GM06990 (cell line): ENCODE results near the gene ABCA7.

Experiments used
- DNase-seq: peaks from one replicate; pipeline ENCODE4 v3.0.0-alpha.2; 2011; ENCODE audit not compliant: insufficient read length; ENCODE audit errors: extremely low read depth
- H3K27me3 ChIP-seq: replicated peaks from 2 replicates; pipeline ENCODE4 v1.6.0; 2011; ENCODE audit warnings: low read length; ENCODE audit not compliant: control insufficient read depth, insufficient read depth
- H3K36me3 ChIP-seq: 2 replicates; pipeline ENCODE4 v1.5.1; 2011; ENCODE audit warnings: low read length; ENCODE audit not compliant: control insufficient read depth, insufficient read depth
- H3K4me3 ChIP-seq: replicated peaks from 2 replicates; pipeline ENCODE4 v1.5.1; 2011; ENCODE audit warnings: low read depth, mild to moderate bottlenecking, control low read depth, low read length
- CTCF ChIP-seq: IDR thresholded peaks from 2 replicates; pipeline ENCODE4 v1.5.1; 2011; ENCODE audit warnings: low read length, control low read depth, mild to moderate bottlenecking, inconsistent platforms; ENCODE audit not compliant: insufficient read depth, poor library complexity, severe bottlenecking

Gene ABCA7

GRCh38 chr19:1027650-1028061, 12.3 kb upstream of the ABCA7 start:
- H3K4me3 ChIP-seq, result peak overlapping the region; percentile 97
- no peak for DNase-seq
- no peaks in the 10 kb centered on the region for H3K27me3 ChIP-seq
- no peak for TF ChIP-seq CTCF
- H3K36me3 ChIP-seq, result peaks cover 9% of the 10 kb centered on the region

GRCh38 chr19:1028062-1028926, 11.6 kb upstream of the ABCA7 start:
- Histone ChIP-seq H3K27me3 (no peaks in the 10 kb centered on the region), H3K4me3 (peak overlapping the region; percentile 97), H3K36me3 (peaks cover 11% of the 10 kb centered on the region)
- peak; percentile 75 for DNase-seq
- TF ChIP-seq CTCF, result no peak

GRCh38 chr19:1032264-1032867, 7.5 kb upstream of the ABCA7 start:
- DNase-seq, result no peak
- Histone ChIP-seq H3K27me3 (no peaks in the 10 kb centered on the region), H3K36me3 (peaks cover 24% of the 10 kb centered on the region), H3K4me3 (no peak overlapping the region)
- TF ChIP-seq CTCF, result no peak

- H3K27me3 ChIP-seq, result no peaks in the 10 kb centered on the region
- TF ChIP-seq CTCF, result peak; percentile 13
- no peak for DNase-seq
- H3K4me3 ChIP-seq, result no peak overlapping the region
- H3K36me3 ChIP-seq, result peaks cover 20% of the 10 kb centered on the region
Observed at GRCh38 chr19:1035998-1036621, 3.8 kb upstream of the ABCA7 start.

- H3K27me3 ChIP-seq, result no peaks in the 10 kb centered on the region
- peak; percentile 73 for DNase-seq
- peaks cover 18% of the 10 kb centered on the region for H3K36me3 ChIP-seq
- TF ChIP-seq CTCF, result no peak
- H3K4me3 ChIP-seq, result no peak overlapping the region
Observed at GRCh38 chr19:1037621-1038064, 2.3 kb upstream of the ABCA7 start.
